ENCODE measurements around the gene EMCN.
"Not testable (repeated sequence)": the region's sequence is repeated elsewhere in the genome, so short reads cannot be mapped to it uniquely, and the experiment has no call there.

EMCN gene

GRCh38 chr4:100379583-100380105 lies 138.2 kb downstream of the EMCN start:
- no peak for DNase-seq (ENCODE audit: low read depth)

GRCh38 chr4:100372432-100372831 lies 145.4 kb downstream of the EMCN start:
- no peak for DNase-seq (ENCODE audit: low read depth)

- no peak for DNase-seq (ENCODE audit: low read depth)
Measured at GRCh38 chr4:100369871-100370270, 148.0 kb downstream of the EMCN start.

- DNase-seq (ENCODE audit: low read depth), result no peak
Measured at GRCh38 chr4:100367451-100367850, 150.4 kb downstream of the EMCN start.

GRCh38 chr4:100366213-100366612 lies 151.6 kb downstream of the EMCN start:
- DNase-seq (ENCODE audit: low read depth), result no peak

GRCh38 chr4:100362366-100362765 lies 155.5 kb downstream of the EMCN start:
- no peak for DNase-seq (ENCODE audit: low read depth)

GRCh38 chr4:100361336-100361735 lies 156.5 kb downstream of the EMCN start:
- no peak for DNase-seq (ENCODE audit: low read depth)

GRCh38 chr4:100360211-100360610 lies 157.6 kb downstream of the EMCN start:
- no peak for DNase-seq (ENCODE audit: low read depth)

GRCh38 chr4:100359441-100359840 lies 158.4 kb downstream of the EMCN start:
- no peak for DNase-seq (ENCODE audit: low read depth)

GRCh38 chr4:100357542-100357941 lies 160.3 kb downstream of the EMCN start:
- no peak for DNase-seq (ENCODE audit: low read depth)

- no peak for DNase-seq (ENCODE audit: low read depth)
Measured at GRCh38 chr4:100356172-100356571, 161.7 kb downstream of the EMCN start.

GRCh38 chr4:100352352-100352751 lies 165.5 kb downstream of the EMCN start:
- DNase-seq (ENCODE audit: low read depth), result not testable (repeated sequence)

- DNase-seq (ENCODE audit: low read depth), result no peak
Measured at GRCh38 chr4:100348473-100348872, 169.3 kb downstream of the EMCN start.

- no peak for DNase-seq (ENCODE audit: low read depth)
Measured at GRCh38 chr4:100347241-100347640, 170.6 kb downstream of the EMCN start.

GRCh38 chr4:100345585-100345984 lies 172.2 kb downstream of the EMCN start:
- DNase-seq (ENCODE audit: low read depth), result no peak
